KMS-11 (cell line): ENCODE measurements around the gene ASIC4.

Experiments used
- H2AFZ ChIP-seq: fragments of 200-600 bp; sonication (generic); 2 replicates; pipeline ENCODE4 v1.6.1; 2016; ENCODE audit warnings: antibody characterized with exemption, mixed run types, low read depth
- H3K27ac ChIP-seq: fragments of 200-600 bp; sonication (generic); 2 replicates; pipeline ENCODE4 v1.6.1; 2016; ENCODE audit warnings: mild to moderate bottlenecking, mixed run types
- H3K27me3 ChIP-seq: fragments of 200-600 bp; sonication (generic); 2 replicates; pipeline ENCODE4 v1.6.1; 2017; ENCODE audit warnings: mild to moderate bottlenecking, low read depth, mixed run types, moderate library complexity; ENCODE audit not compliant: insufficient read depth
- H3K36me3 ChIP-seq: fragments of 200-600 bp; sonication (generic); 2 replicates; pipeline ENCODE4 v1.6.1; 2017; ENCODE audit warnings: mild to moderate bottlenecking, mixed run types; ENCODE audit not compliant: insufficient read depth
- H3K4me1 ChIP-seq: fragments of 200-600 bp; sonication (generic); 2 replicates; pipeline ENCODE4 v1.6.1; 2016; ENCODE audit warnings: mild to moderate bottlenecking, low read depth, mixed run types; ENCODE audit not compliant: poor library complexity, severe bottlenecking
- H3K4me2 ChIP-seq: fragments of 200-600 bp; sonication (generic); 2 replicates; pipeline ENCODE4 v1.7.0; 2016; ENCODE audit warnings: mild to moderate bottlenecking, mixed run types
- H3K4me3 ChIP-seq: fragments of 200-600 bp; sonication (generic); IDR thresholded peaks from 2 replicates; pipeline ENCODE4 v1.6.1; 2017; ENCODE audit warnings: low read depth, low read length, mixed read lengths; ENCODE audit not compliant: insufficient read depth
- H3K79me2 ChIP-seq: fragments of 200-600 bp; sonication (generic); 2 replicates; pipeline ENCODE4 v1.6.1; 2016; ENCODE audit warnings: low read depth, mixed run types; ENCODE audit not compliant: insufficient read depth
- H3K9ac ChIP-seq: fragments of 200-600 bp; sonication (generic); 2 replicates; pipeline ENCODE4 v1.6.1; 2016; ENCODE audit warnings: mild to moderate bottlenecking, mixed run types
- H4K20me1 ChIP-seq: fragments of 200-600 bp; sonication (generic); 2 replicates; pipeline ENCODE4 v1.6.1; 2016; ENCODE audit warnings: mild to moderate bottlenecking, mixed run types; ENCODE audit not compliant: insufficient read depth
- CTCF ChIP-seq: fragments of 200-600 bp; sonication (generic); conservative IDR thresholded peaks from 2 replicates; pipeline ENCODE4 v1.6.1; 2017; ENCODE audit warnings: low read depth, mild to moderate bottlenecking, antibody characterized with exemption, low read length, moderate library complexity, mixed read lengths

The ASIC4 gene

GRCh38 chr2:219551441-219552381, 37.4 kb downstream of the ASIC4 start:
- TF ChIP-seq CTCF: no peak
- Histone ChIP-seq H3K36me3 (no peaks in the 10 kb centered on the region), H2AFZ (peak overlapping the region; percentile 80), H3K27me3 (peaks cover 84% of the 10 kb centered on the region), H3K4me3 (peak overlapping the region; percentile 85), H4K20me1 (no peaks in the 10 kb centered on the region), H3K27ac (no peak overlapping the region), H3K79me2 (no peaks in the 10 kb centered on the region), H3K9ac (no peak overlapping the region), H3K4me2 (peak overlapping the region; percentile 65), H3K4me1 (no peaks in the 10 kb centered on the region)

GRCh38 chr2:219552382-219553167, 38.3 kb downstream of the ASIC4 start:
- TF ChIP-seq CTCF: no peak
- peak overlapping the region; percentile 80 for H2AFZ ChIP-seq
- no peaks in the 10 kb centered on the region for H4K20me1 ChIP-seq
- H3K4me1 ChIP-seq: no peaks in the 10 kb centered on the region
- H3K27ac ChIP-seq: no peak overlapping the region
- no peak overlapping the region for H3K9ac ChIP-seq
- H3K4me3 ChIP-seq: peak overlapping the region; percentile 85
- H3K79me2 ChIP-seq: no peaks in the 10 kb centered on the region
- peak overlapping the region; percentile 65; the same call in 1 of the 2 replicates for H3K4me2 ChIP-seq
- peaks cover 83% of the 10 kb centered on the region for H3K27me3 ChIP-seq
- no peaks in the 10 kb centered on the region for H3K36me3 ChIP-seq

- Histone ChIP-seq H3K36me3 (no peaks in the 10 kb centered on the region), H3K4me2 (no peak overlapping the region; the same call in 1 of the 2 replicates), H3K4me1 (no peaks in the 10 kb centered on the region), H3K79me2 (no peaks in the 10 kb centered on the region), H4K20me1 (no peaks in the 10 kb centered on the region), H3K27me3 (peaks cover 81% of the 10 kb centered on the region), H2AFZ (0 out of 2 replicates have a peak overlapping the region, but pooled peaks have one; percentile 80), H3K9ac (no peak overlapping the region), H3K4me3 (peak overlapping the region; percentile 63), H3K27ac (no peak overlapping the region)
- no peak for TF ChIP-seq CTCF
These were observed 38.8 kb downstream of the ASIC4 start for GRCh38 chr2:219553168-219553417.

- Histone ChIP-seq H4K20me1 (no peaks in the 10 kb centered on the region), H3K4me3 (no peak overlapping the region), H3K9ac (no peak overlapping the region), H3K27me3 (peaks cover 81% of the 10 kb centered on the region), H3K27ac (no peak overlapping the region), H2AFZ (no peak overlapping the region), H3K4me2 (no peak overlapping the region), H3K79me2 (no peaks in the 10 kb centered on the region), H3K36me3 (no peaks in the 10 kb centered on the region), H3K4me1 (no peaks in the 10 kb centered on the region)
- TF ChIP-seq CTCF: no peak
These were observed 39.2 kb downstream of the ASIC4 start for GRCh38 chr2:219553463-219553963.
